Subcutaneous adipose tissue (tissue), 4 donors: ENCODE results near the gene SLIT3. TPM values are rescaled to one million over a fixed set of nuclear protein-coding genes. Genes with fewer than 3 reads are reported as not detected.

Experiments used
- total RNA-seq, 4 donors: library from RNA; depleted of rRNA; stranded (reverse); fragments of >200 nt; gene quantifications; one replicate each; pipeline ENCODE4 v1.1.0, GENCODE V29; 2016
- TF ChIP-seq, protein P1 (sequence below): fragments of 450-650 bp; IDR thresholded peaks from one replicate; pipeline ENCODE4 v1.5.1; 2016; ENCODE audit warnings: low read depth, mild to moderate bottlenecking, control low read depth, antibody characterized with exemption, moderate library complexity

SLIT3 gene
- total RNA-seq, 4 donors from 2014 or later = 48.1 to 163 (median 83.2) TPM

DNA sequence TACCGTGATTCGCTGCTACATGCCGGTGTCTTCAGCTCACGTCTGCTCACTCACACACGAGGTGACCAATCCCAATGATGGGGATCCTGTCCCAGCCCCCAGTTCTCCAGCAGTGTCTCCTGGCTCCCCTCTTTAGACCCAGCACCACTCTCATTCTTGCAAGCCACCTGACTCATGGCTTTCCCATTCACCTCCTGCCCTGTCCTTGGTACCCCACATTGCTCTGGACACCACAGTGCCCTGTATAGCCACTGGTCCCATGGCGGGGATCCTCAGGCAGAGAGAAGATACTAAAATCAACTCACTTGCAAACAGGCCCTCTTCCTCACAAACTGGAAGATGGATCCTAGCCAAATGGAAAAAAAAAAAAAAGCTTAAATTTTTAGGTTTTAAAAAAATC, 81.0 kb downstream of the SLIT3 start:
- TF ChIP-seq, protein P1, sequence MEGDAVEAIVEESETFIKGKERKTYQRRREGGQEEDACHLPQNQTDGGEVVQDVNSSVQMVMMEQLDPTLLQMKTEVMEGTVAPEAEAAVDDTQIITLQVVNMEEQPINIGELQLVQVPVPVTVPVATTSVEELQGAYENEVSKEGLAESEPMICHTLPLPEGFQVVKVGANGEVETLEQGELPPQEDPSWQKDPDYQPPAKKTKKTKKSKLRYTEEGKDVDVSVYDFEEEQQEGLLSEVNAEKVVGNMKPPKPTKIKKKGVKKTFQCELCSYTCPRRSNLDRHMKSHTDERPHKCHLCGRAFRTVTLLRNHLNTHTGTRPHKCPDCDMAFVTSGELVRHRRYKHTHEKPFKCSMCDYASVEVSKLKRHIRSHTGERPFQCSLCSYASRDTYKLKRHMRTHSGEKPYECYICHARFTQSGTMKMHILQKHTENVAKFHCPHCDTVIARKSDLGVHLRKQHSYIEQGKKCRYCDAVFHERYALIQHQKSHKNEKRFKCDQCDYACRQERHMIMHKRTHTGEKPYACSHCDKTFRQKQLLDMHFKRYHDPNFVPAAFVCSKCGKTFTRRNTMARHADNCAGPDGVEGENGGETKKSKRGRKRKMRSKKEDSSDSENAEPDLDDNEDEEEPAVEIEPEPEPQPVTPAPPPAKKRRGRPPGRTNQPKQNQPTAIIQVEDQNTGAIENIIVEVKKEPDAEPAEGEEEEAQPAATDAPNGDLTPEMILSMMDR = no peak

DNA sequence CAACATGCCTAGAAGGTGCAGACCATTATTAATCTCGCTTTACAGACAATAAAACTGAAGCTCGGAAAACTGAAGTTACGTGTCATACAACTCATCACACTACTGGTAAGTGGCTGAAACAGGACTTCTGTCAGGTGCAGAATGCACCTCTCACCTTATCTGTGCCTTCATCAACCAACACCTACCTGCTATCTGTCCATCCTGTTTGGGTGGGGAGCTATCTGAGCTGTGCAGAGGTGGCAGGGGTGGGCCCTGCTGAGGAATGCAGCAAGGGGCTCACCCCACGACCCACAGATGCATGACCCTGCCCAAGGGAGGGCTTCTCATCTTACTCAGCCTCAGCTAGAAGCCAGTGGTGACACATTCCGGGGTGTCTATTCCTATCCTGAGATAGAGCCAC, 81.6 kb downstream of the SLIT3 start:
- TF ChIP-seq, protein P1 = no peak

DNA sequence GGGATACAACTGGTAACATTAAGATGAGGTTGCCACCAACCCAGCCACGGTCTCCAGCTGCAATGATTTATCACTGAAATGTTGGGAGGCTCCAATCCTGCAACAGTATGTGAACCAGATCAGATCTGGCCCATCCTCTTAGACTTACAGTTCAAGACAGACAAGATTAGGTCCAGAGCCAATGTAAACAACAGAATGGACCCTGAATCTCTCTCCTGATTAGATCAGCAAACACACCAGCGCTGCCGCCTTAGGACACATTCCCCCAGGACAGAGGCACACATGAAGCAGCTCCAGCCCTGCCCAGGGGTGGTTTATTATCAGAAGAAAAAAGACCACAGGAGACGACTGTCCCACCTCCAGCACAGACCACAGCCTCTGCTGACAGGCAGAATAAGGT, 82.1 kb downstream of the SLIT3 start:
- TF ChIP-seq, protein P1 = no peak

- TF ChIP-seq, protein P1 = no peak
Observed at GRCh38 chr5:169218176-169218575, 82.8 kb downstream of the SLIT3 start.

- TF ChIP-seq, protein P1 = no peak
Observed at GRCh38 chr5:169216866-169217265, 84.1 kb downstream of the SLIT3 start.

GRCh38 chr5:169213479-169213878, 87.5 kb downstream of the SLIT3 start:
- TF ChIP-seq, protein P1 = no peak

DNA sequence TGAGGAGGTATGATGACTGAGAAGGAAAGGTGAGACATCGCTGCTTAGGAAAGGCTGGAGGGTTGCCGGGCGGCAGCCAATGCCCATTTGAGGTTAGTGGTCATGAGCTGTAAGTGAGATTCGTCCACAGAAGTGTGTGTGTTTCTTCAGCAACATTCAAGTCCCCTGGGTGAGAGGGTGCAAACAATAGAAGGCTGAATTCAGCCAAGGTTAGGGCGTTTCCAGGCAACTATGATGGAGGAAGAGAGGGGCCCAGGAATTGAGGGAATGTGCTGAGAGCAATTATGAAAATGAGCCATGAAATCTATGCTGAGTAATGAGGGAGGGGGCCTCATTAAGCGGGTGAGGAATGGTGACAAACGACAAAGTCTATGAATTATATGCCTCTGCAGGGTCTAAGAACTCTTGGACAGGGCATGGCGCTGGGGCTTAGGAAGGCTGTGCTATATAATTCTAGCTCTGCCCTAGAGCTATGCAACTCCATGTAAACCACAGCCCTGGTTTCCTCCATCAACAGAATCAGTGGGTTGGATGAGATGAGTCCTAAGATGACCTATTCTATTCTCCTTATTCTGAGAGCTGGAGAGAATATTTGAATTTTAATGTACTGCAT, 96.0 kb downstream of the SLIT3 start:
- TF ChIP-seq, protein P1 = no peak
